Measurements from ENCODE around the gene MRTFA.

MRTFA gene

DNA sequence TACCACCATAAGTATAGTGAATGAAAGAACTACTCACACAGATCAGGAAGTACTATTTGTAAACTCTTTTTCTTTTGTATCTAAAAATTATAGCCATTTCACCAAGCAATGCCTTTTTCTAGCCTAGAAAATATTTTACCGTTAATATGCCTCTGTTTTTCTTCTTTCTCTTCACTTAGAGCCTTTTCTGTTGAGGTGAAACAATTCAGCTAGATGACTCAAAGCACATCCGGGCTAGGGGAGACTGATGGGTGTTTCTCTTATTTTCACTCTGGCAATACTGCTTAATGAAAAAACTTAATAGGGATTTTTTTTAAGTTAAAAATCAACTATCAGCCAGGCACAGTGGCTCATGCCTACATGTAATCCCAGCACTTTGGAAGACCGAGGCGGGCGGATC is 172.8 kb downstream of the MRTFA start:
- no peak overlapping the region for H3K4me3 ChIP-seq (ENCODE audit: control insufficient read depth, low read depth, low read length)
- DNase-seq (ENCODE audit: low read depth), result no peak
- TF ChIP-seq, protein P1, sequence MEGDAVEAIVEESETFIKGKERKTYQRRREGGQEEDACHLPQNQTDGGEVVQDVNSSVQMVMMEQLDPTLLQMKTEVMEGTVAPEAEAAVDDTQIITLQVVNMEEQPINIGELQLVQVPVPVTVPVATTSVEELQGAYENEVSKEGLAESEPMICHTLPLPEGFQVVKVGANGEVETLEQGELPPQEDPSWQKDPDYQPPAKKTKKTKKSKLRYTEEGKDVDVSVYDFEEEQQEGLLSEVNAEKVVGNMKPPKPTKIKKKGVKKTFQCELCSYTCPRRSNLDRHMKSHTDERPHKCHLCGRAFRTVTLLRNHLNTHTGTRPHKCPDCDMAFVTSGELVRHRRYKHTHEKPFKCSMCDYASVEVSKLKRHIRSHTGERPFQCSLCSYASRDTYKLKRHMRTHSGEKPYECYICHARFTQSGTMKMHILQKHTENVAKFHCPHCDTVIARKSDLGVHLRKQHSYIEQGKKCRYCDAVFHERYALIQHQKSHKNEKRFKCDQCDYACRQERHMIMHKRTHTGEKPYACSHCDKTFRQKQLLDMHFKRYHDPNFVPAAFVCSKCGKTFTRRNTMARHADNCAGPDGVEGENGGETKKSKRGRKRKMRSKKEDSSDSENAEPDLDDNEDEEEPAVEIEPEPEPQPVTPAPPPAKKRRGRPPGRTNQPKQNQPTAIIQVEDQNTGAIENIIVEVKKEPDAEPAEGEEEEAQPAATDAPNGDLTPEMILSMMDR (conservative IDR thresholded peaks at IDR 0.05; ENCODE audit: control insufficient read depth, insufficient read depth, low read depth, low read length), result no peak

- no peak for DNase-seq (ENCODE audit: low read depth)
- TF ChIP-seq, protein P1 (conservative IDR thresholded peaks at IDR 0.05; ENCODE audit: control insufficient read depth, insufficient read depth, low read depth, low read length), result no peak
- no peak overlapping the region for H3K4me3 ChIP-seq (ENCODE audit: control insufficient read depth, low read depth, low read length)
These were observed 173.4 kb downstream of the MRTFA start for GRCh38 chr22:40463017-40463631.

- TF ChIP-seq, protein P1 (conservative IDR thresholded peaks at IDR 0.05; ENCODE audit: control insufficient read depth, insufficient read depth, low read depth, low read length), result no peak
- no peak overlapping the region for H3K4me3 ChIP-seq (ENCODE audit: control insufficient read depth, low read depth, low read length)
- no peak for DNase-seq (ENCODE audit: low read depth)
These were observed 174.1 kb downstream of the MRTFA start for GRCh38 chr22:40462195-40462984.

DNA sequence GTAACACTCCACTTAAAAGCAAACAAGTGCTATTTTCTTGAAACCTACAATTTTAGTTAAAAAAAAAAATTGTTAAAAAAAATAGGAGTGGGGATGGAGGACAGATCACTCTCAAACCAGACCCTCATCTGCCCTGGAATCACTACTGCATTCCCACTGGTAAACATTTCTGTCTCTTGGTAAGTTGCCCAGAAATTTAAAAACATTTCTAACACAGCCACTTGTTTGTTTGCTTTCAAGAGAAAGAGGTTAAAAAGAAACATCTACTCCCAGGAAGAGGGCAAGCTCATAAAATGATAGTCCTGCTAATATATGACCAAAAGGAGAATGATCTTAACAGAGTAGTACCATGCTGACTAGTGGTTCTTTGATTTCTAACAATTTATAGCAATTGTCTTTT is 182.8 kb downstream of the MRTFA start:
- no peak overlapping the region for H3K4me3 ChIP-seq (ENCODE audit: control insufficient read depth, low read depth, low read length)
- no peak for DNase-seq (ENCODE audit: low read depth)
- TF ChIP-seq, protein P1 (conservative IDR thresholded peaks at IDR 0.05; ENCODE audit: control insufficient read depth, insufficient read depth, low read depth, low read length), result no peak

DNA sequence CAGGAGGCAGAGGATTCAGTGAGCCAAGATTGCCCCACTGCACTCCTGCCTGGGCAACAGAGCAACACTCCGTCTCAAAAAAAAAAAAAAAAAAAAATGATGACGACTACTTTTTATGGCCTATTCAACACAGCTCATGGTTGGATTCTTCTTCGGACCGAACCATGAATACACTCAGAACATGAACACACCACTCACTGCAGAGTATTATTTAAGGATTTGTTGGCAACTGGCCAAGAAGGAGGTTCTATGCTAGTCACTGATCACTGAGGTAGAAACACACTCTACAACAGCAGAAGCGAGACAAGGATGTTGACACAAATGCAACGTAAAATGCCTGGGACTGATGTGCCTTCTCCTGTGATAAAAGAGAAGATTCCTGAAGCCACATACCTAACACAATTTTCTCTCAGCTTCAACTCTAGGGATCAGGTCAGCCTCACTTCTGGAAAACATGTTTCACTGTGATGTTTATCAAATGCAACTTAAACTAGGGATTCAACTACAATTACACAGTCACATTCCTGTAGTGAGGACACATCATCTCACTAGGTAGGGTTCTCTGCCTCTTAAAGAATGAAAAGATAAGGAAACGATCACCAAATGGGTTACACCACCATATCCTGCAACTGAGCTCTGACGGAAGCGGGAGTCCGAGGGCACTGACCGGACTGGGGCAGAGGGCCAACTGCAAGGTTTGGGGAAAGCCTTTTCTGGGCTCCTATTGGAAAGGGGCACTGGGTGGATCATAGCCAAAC is 183.6 kb downstream of the MRTFA start:
- TF ChIP-seq, protein P1 (conservative IDR thresholded peaks at IDR 0.05; ENCODE audit: control insufficient read depth, insufficient read depth, low read depth, low read length), result no peak
- H3K4me3 ChIP-seq (ENCODE audit: control insufficient read depth, low read depth, low read length), result no peak overlapping the region
- DNase-seq (ENCODE audit: low read depth), result no peak

GRCh38 chr22:40451210-40451609 is 185.3 kb downstream of the MRTFA start:
- no peak for DNase-seq (ENCODE audit: low read depth)
- H3K4me3 ChIP-seq (ENCODE audit: control insufficient read depth, low read depth, low read length), result no peak overlapping the region

More at GRCh38 chr22:40451210-40451609, 185.3 kb downstream of the MRTFA start:
- TF ChIP-seq, protein P1 (conservative IDR thresholded peaks at IDR 0.05; ENCODE audit: control insufficient read depth, insufficient read depth, low read depth, low read length), result no peak
